Measurements from ENCODE around the gene NEDD4. TPM values are rescaled to one million over a fixed set of nuclear protein-coding genes. Genes with fewer than 3 reads are reported as not detected.
"Not testable (repeated sequence)": the region's sequence is repeated elsewhere in the genome, so short reads cannot be mapped to it uniquely, and the experiment has no call there.

Gene NEDD4
- total and polyA plus RNA-seq, 3 experiments from 2014 or later: 3.3 to 9.7 (median 8.2) TPM

- no peak overlapping the region for H3K27ac ChIP-seq (ENCODE audit: low read depth, low read length)
- Mint-ChIP-seq H3K4me1 (no peaks in the 10 kb centered on the region), H3K27me3 (peaks cover 0 to 3% of the 10 kb centered on the region in 2 donors), H3K9me3 (no peaks in the 10 kb centered on the region), H3K4me3 (no peak overlapping the region), H3K36me3 (peaks cover 0 to 21% (median 5%) of the 10 kb centered on the region in 3 donors), H3K27ac (no peak overlapping the region)
- no peak for DNase-seq
- H3K4me1 ChIP-seq (ENCODE audit: insufficient read depth, low read length): no peaks in the 10 kb centered on the region
- ChIA-PET CTCF (no interaction called here), POLR2A (no interaction called here)
- no peak overlapping the region for H3K4me3 ChIP-seq (ENCODE audit: low read length)
- H3K36me3 ChIP-seq (ENCODE audit: insufficient read depth, low read length): no peaks in the 10 kb centered on the region
- H3K27me3 ChIP-seq (ENCODE audit: insufficient read depth, low read length, poor library complexity, severe bottlenecking): no peaks in the 10 kb centered on the region
- no peaks in the 10 kb centered on the region for H3K9me3 ChIP-seq (ENCODE audit: low read length)
Observed at GRCh38 chr15:55969582-55969981, 23.8 kb downstream of the NEDD4 start.

DNA sequence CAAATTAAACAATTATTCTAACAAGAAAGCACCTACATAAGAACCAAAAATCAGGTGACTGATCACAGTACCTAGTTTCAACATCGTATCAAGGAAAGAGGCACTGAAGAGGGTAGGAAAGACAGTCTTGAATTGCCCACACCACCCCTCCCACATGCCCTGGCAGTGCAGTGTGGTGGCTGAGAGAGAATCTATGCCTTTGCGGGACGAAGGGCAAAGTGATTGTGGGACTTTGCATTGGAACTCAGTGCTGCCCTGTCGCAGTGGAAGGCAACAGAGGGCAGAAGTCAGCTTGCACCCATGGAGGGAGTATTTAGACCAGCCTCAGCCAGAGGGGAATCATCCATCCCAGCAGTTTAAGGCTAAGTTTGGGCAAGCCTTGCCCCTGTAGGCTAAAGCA, 24.5 kb downstream of the NEDD4 start:
- Histone ChIP-seq H3K4me1 (ENCODE audit: insufficient read depth, low read length) (no peaks in the 10 kb centered on the region), H3K4me3 (ENCODE audit: low read length) (no peak overlapping the region), H3K36me3 (ENCODE audit: insufficient read depth, low read length) (no peaks in the 10 kb centered on the region), H3K9me3 (ENCODE audit: low read length) (no peaks in the 10 kb centered on the region), H3K27ac (ENCODE audit: low read depth, low read length) (no peak overlapping the region), H3K27me3 (ENCODE audit: insufficient read depth, low read length, poor library complexity, severe bottlenecking) (no peaks in the 10 kb centered on the region)
- Mint-ChIP-seq H3K27me3 (peaks cover 0 to 2% of the 10 kb centered on the region in 2 donors), H3K4me1 (no peaks in the 10 kb centered on the region), H3K9me3 (no peaks in the 10 kb centered on the region), H3K36me3 (peaks cover 0 to 21% (median 7%) of the 10 kb centered on the region in 3 donors), H3K4me3 (no peak overlapping the region), H3K27ac (peak overlapping the region in 1 of 8 donors; percentile 22)
- ChIA-PET POLR2A (no interaction called here), CTCF (no interaction called here)
- no peak for DNase-seq

DNA sequence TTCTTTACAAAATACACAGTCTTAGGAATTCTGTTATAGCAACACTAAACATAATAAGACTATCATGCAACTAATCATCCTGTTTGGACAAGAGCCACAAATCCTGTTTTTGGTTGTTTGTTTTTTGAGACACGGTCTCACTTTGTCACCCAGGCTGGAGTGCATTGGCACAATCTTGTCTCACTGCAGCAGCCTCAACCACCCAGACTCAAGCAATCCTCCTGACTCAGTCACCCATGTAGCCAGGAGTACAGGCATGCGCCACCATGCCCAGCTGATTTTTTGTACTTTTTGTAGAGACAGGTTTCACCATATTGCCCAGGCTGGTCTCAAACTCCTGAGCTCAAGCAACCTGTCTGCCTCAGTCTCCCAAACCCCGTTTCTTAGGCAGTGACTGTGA, 28.3 kb downstream of the NEDD4 start:
- H3K4me1 ChIP-seq (ENCODE audit: insufficient read depth, low read length): no peaks in the 10 kb centered on the region
- no peak overlapping the region for H3K4me3 ChIP-seq (ENCODE audit: low read length)
- no peaks in the 10 kb centered on the region for H3K36me3 ChIP-seq (ENCODE audit: insufficient read depth, low read length)
- H3K27ac Mint-ChIP-seq: peak overlapping the region in 2 of 8 donors; percentile 23 to 50
- no peaks in the 10 kb centered on the region for H3K27me3 ChIP-seq (ENCODE audit: insufficient read depth, low read length, poor library complexity, severe bottlenecking)
- no peaks in the 10 kb centered on the region for H3K27me3 Mint-ChIP-seq
- no peak overlapping the region for H3K27ac ChIP-seq (ENCODE audit: low read depth, low read length)
- H3K4me1 Mint-ChIP-seq: no peaks in the 10 kb centered on the region
- DNase-seq: no peak
- POLR2A ChIA-PET: no interaction called here
- H3K36me3 Mint-ChIP-seq: peaks cover 0 to 9% (median 6%) of the 10 kb centered on the region in 3 donors
- H3K9me3 ChIP-seq (ENCODE audit: low read length): no peaks in the 10 kb centered on the region
- no peak overlapping the region for H3K4me3 Mint-ChIP-seq
- CTCF ChIA-PET: no interaction called here
- H3K9me3 Mint-ChIP-seq: no peaks in the 10 kb centered on the region

GRCh38 chr15:55960946-55961345, 32.5 kb downstream of the NEDD4 start:
- ChIA-PET CTCF (no interaction called here), POLR2A (no interaction called here)
- Histone ChIP-seq H3K4me3 (ENCODE audit: low read length) (no peak overlapping the region), H3K36me3 (ENCODE audit: insufficient read depth, low read length) (no peaks in the 10 kb centered on the region), H3K9me3 (ENCODE audit: low read length) (no peaks in the 10 kb centered on the region), H3K4me1 (ENCODE audit: insufficient read depth, low read length) (no peaks in the 10 kb centered on the region), H3K27ac (ENCODE audit: low read depth, low read length) (no peak overlapping the region), H3K27me3 (ENCODE audit: insufficient read depth, low read length, poor library complexity, severe bottlenecking) (no peaks in the 10 kb centered on the region)
- Mint-ChIP-seq H3K4me1 (no peaks in the 10 kb centered on the region), H3K36me3 (peaks cover 0 to 24% (median 6%) of the 10 kb centered on the region in 3 donors), H3K4me3 (no peak overlapping the region), H3K9me3 (no peaks in the 10 kb centered on the region), H3K27me3 (no peaks in the 10 kb centered on the region), H3K27ac (no peak overlapping the region)
- DNase-seq: no peak

GRCh38 chr15:55959744-55960447, 33.5 kb downstream of the NEDD4 start:
- no peaks in the 10 kb centered on the region for H3K9me3 Mint-ChIP-seq
- H3K4me3 Mint-ChIP-seq: no peak overlapping the region
- H3K4me1 ChIP-seq (ENCODE audit: insufficient read depth, low read length): no peaks in the 10 kb centered on the region
- POLR2A ChIA-PET: no interaction called here
- H3K4me1 Mint-ChIP-seq: no peaks in the 10 kb centered on the region
- H3K9me3 ChIP-seq (ENCODE audit: low read length): no peaks in the 10 kb centered on the region
- no peak for DNase-seq
- H3K27me3 ChIP-seq (ENCODE audit: insufficient read depth, low read length, poor library complexity, severe bottlenecking): no peaks in the 10 kb centered on the region
- peaks cover 0 to 20% (median 4%) of the 10 kb centered on the region in 3 donors for H3K36me3 Mint-ChIP-seq
- H3K27me3 Mint-ChIP-seq: no peaks in the 10 kb centered on the region
- H3K36me3 ChIP-seq (ENCODE audit: insufficient read depth, low read length): no peaks in the 10 kb centered on the region
- H3K4me3 ChIP-seq (ENCODE audit: low read length): no peak overlapping the region
- H3K27ac ChIP-seq (ENCODE audit: low read depth, low read length): no peak overlapping the region
- no peak overlapping the region for H3K27ac Mint-ChIP-seq
- CTCF ChIA-PET: no interaction called here

GRCh38 chr15:55958349-55958748, 35.1 kb downstream of the NEDD4 start:
- H3K36me3 Mint-ChIP-seq: peaks cover 0 to 17% (median 2%) of the 10 kb centered on the region in 3 donors
- POLR2A ChIA-PET: no interaction called here
- no peak overlapping the region for H3K27ac Mint-ChIP-seq
- H3K27ac ChIP-seq (ENCODE audit: low read depth, low read length): no peak overlapping the region
- no peak for DNase-seq
- no peaks in the 10 kb centered on the region for H3K4me1 Mint-ChIP-seq
- no peaks in the 10 kb centered on the region for H3K27me3 Mint-ChIP-seq
- H3K9me3 ChIP-seq (ENCODE audit: low read length): no peaks in the 10 kb centered on the region
- no peaks in the 10 kb centered on the region for H3K9me3 Mint-ChIP-seq
- no peak overlapping the region for H3K4me3 Mint-ChIP-seq
- no peaks in the 10 kb centered on the region for H3K4me1 ChIP-seq (ENCODE audit: insufficient read depth, low read length)
- no peaks in the 10 kb centered on the region for H3K36me3 ChIP-seq (ENCODE audit: insufficient read depth, low read length)
- CTCF ChIA-PET: no interaction called here
- no peak overlapping the region for H3K4me3 ChIP-seq (ENCODE audit: low read length)
- H3K27me3 ChIP-seq (ENCODE audit: insufficient read depth, low read length, poor library complexity, severe bottlenecking): no peaks in the 10 kb centered on the region

DNA sequence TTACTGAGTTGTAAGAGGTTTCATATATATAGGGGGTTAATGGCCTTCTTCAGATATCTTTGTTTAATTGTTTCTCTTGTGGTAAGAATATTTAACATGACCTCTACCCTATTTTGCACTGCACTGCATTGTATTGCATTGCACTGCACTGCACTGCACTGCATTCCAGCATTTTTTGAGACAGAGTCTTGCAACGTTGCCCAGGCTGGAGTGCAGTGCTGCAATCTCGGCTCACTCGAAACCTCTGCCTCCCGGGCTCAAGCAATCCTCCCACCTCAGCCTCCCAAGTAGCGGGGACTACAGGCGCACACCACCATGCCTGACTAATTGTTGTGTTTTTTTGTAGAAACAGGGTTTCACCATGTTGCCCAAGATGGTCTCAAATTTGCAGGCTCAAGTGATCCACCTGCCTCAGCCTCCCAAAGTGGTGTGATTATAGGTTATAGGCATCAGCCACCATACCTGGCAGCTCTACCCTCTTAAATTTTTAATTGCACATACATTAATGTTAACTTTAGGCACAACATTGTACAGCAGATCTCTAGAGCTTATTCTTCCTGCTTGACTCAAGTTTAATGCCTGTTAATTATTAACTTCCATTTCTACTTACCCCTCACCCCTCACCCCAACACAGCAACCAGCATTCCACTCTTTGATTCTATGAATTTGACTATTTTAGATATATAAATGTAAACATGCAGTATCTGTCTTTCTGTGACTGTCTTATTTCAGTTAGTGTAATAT, 38.4 kb downstream of the NEDD4 start:
- Mint-ChIP-seq H3K36me3 (peaks cover 0 to 25% (median 7%) of the 10 kb centered on the region in 3 donors), H3K27me3 (no peaks in the 10 kb centered on the region), H3K9me3 (no peaks in the 10 kb centered on the region), H3K27ac (no peak overlapping the region), H3K4me3 (no peak overlapping the region), H3K4me1 (no peaks in the 10 kb centered on the region)
- CTCF ChIA-PET: no interaction called here
- no peaks in the 10 kb centered on the region for H3K9me3 ChIP-seq (ENCODE audit: low read length)
- H3K27ac ChIP-seq (ENCODE audit: low read depth, low read length): no peak overlapping the region
- H3K4me1 ChIP-seq (ENCODE audit: insufficient read depth, low read length): no peaks in the 10 kb centered on the region
- H3K4me3 ChIP-seq (ENCODE audit: low read length): no peak overlapping the region
- POLR2A ChIA-PET: no interaction called here
- no peaks in the 10 kb centered on the region for H3K36me3 ChIP-seq (ENCODE audit: insufficient read depth, low read length)
- H3K27me3 ChIP-seq (ENCODE audit: insufficient read depth, low read length, poor library complexity, severe bottlenecking): no peaks in the 10 kb centered on the region
- DNase-seq: no peak

DNA sequence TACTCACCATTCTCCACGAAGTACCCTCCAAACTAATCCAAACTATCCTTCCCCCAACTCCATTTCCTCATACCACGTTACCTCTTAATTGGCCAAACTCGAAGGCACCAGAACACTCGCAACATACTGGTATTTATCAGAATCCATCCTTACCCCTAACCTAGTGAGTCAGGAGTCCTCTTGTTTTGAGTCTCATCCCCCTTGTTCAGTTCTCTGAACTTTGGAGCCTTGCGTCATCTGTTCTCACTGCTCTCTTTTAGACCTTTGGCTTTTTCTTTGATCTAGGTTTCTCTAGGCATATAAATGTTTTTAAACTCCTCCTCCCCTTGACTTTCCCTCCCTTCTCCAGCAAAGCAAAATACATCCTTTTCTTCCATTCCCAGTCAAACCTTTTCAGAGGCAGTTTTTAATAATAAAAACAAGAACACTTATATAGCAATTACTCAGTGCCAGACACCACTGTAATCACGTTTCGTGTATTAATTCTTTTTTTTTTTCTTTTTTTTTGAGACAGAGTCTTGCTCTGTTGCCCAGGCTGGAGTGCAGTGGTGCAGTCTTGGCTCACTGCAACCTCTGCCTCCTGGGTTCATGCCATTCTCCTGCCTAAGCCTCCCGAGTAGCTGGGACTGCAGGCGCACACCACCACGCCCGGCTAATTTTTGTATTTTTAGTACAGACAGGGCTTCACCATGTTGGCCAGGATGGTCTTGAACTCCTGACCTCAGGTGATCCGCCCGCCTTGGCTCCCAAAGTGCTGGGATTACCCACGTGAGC, 40.7 kb downstream of the NEDD4 start:
- CTCF ChIA-PET, H3K9me3 Mint-ChIP-seq: not testable (repeated sequence)

More for the DNA sequence above, 40.7 kb downstream of the NEDD4 start:
- H3K27me3 ChIP-seq (ENCODE audit: insufficient read depth, low read length, poor library complexity, severe bottlenecking); H3K4me3 ChIP-seq (ENCODE audit: low read length); H3K27me3 Mint-ChIP-seq; H3K27ac ChIP-seq (ENCODE audit: low read depth, low read length); H3K4me1 Mint-ChIP-seq; H3K9me3 ChIP-seq (ENCODE audit: low read length); DNase-seq; H3K36me3 ChIP-seq (ENCODE audit: insufficient read depth, low read length); H3K27ac Mint-ChIP-seq; H3K4me1 ChIP-seq (ENCODE audit: insufficient read depth, low read length); H3K4me3 Mint-ChIP-seq; POLR2A ChIA-PET: not testable (repeated sequence)
- H3K36me3 Mint-ChIP-seq: peaks cover 2 to 33% (median 9%) of the 10 kb centered on the region in 3 donors

Measured in CD8-positive, alpha-beta memory T cell (primary cell).